ENCODE measurements around the gene CLSTN3. TPM values are rescaled to one million over a fixed set of nuclear protein-coding genes. Genes with fewer than 3 reads are reported as not detected.

The CLSTN3 gene
- total and polyA plus RNA-seq, 12 donors = 3.7 to 16.8 (median 6.0) TPM

- no peak for TF ChIP-seq CTCF (IDR thresholded peaks at IDR 0.05)
- WGBS, 2 donors = 94 to 97% methylated on average over 3 of the region's 3 CpGs
- DNase-seq = no peak
Measured at GRCh38 chr12:7136676-7137075, 6.5 kb downstream of the CLSTN3 start.

GRCh38 chr12:7137908-7138307 lies 7.7 kb downstream of the CLSTN3 start:
- WGBS, 2 donors = 59 to 78% methylated on average over 4 of the region's 4 CpGs
- TF ChIP-seq CTCF (IDR thresholded peaks at IDR 0.05) = no peak
- H3K36me3 ChIP-seq = peaks cover 0 to 75% (median 0%) of the 10 kb centered on the region in 9 donors
- no peak for ATAC-seq
- H3K27me3 ChIP-seq = no peaks in the 10 kb centered on the region
- intact Hi-C loops (cut with DNase I) = no loop called here
- no peak overlapping the region for H3K27ac ChIP-seq
- DNase-seq = no peak
- H3K9me3 ChIP-seq = peaks cover 0 to 4% (median 0%) of the 10 kb centered on the region in 11 donors
- no peak overlapping the region for H3K4me3 ChIP-seq
- H3K4me1 ChIP-seq = no peaks in the 10 kb centered on the region

More at GRCh38 chr12:7136676-7137075, 6.5 kb downstream of the CLSTN3 start:
- Histone ChIP-seq H3K4me1 (no peaks in the 10 kb centered on the region), H3K9me3 (no peaks in the 10 kb centered on the region), H3K27me3 (no peaks in the 10 kb centered on the region), H3K36me3 (peaks cover 0 to 69% (median 0%) of the 10 kb centered on the region in 9 donors), H3K27ac (no peak overlapping the region), H3K4me3 (no peak overlapping the region)
- no peak for ATAC-seq
- intact Hi-C loops (cut with DNase I) = no loop called here

- Histone ChIP-seq H3K36me3 (peaks cover 0 to 73% (median 0%) of the 10 kb centered on the region in 9 donors), H3K27ac (no peak overlapping the region), H3K27me3 (no peaks in the 10 kb centered on the region), H3K4me1 (peaks cover 0 to under 1% (median 0%) of the 10 kb centered on the region in 9 donors), H3K4me3 (no peak overlapping the region), H3K9me3 (peaks cover 0 to 4% (median 0%) of the 10 kb centered on the region in 11 donors)
- intact Hi-C loops (cut with DNase I) = no loop called here
- TF ChIP-seq CTCF (IDR thresholded peaks at IDR 0.05) = no peak
- DNase-seq (no peak), ATAC-seq (no peak)
- 81 to 95% methylated on average over 2 of the region's 2 CpGs for WGBS, 2 donors
Measured at GRCh38 chr12:7139200-7139599, 9.0 kb downstream of the CLSTN3 start.

GRCh38 chr12:7141351-7142005 lies 11.3 kb downstream of the CLSTN3 start:
- no peak for TF ChIP-seq CTCF (IDR thresholded peaks at IDR 0.05)
- DNase-seq (no peak), ATAC-seq (no peak)
- peaks cover 0 to 8% (median 0%) of the 10 kb centered on the region in 9 donors for H3K4me1 ChIP-seq
- no peak overlapping the region for H3K27ac ChIP-seq
- intact Hi-C loops (cut with DNase I) = loop anchor here in 2 of 10 donors (5.0 to 10.0 kb wide), 2 partner anchors 46 to 493 kb away; partner anchors contain the start of gene PEX5 (in 1 of the 2)
- H3K4me3 ChIP-seq = no peak overlapping the region
- peaks cover 0 to 68% (median 0%) of the 10 kb centered on the region in 9 donors for H3K36me3 ChIP-seq
- no peaks in the 10 kb centered on the region for H3K27me3 ChIP-seq
- 87% methylated on average over 7 of the region's 7 CpGs for WGBS, 2 donors
- H3K9me3 ChIP-seq = peaks cover 0 to 4% (median 0%) of the 10 kb centered on the region in 11 donors

Data from heart right ventricle (tissue), 16 donors.